Loucy (cell line): ENCODE data around the gene CYP46A1.

Experiments
- EZH2phosphoT487 ChIP-seq: fragments of 200-600 bp; IDR thresholded peaks from 2 replicates; pipeline ENCODE4 v1.6.1; 2018; ENCODE audit warnings: antibody characterized with exemption, mild to moderate bottlenecking, moderate library complexity, borderline replicate concordance
- TF ChIP-seq, protein P1 (sequence below): fragments of 200-600 bp; sonication (generic); conservative IDR thresholded peaks from 2 replicates; pipeline ENCODE4 v1.5.1; 2014; ENCODE audit warnings: mild to moderate bottlenecking, antibody characterized with exemption, low read length

DNA sequence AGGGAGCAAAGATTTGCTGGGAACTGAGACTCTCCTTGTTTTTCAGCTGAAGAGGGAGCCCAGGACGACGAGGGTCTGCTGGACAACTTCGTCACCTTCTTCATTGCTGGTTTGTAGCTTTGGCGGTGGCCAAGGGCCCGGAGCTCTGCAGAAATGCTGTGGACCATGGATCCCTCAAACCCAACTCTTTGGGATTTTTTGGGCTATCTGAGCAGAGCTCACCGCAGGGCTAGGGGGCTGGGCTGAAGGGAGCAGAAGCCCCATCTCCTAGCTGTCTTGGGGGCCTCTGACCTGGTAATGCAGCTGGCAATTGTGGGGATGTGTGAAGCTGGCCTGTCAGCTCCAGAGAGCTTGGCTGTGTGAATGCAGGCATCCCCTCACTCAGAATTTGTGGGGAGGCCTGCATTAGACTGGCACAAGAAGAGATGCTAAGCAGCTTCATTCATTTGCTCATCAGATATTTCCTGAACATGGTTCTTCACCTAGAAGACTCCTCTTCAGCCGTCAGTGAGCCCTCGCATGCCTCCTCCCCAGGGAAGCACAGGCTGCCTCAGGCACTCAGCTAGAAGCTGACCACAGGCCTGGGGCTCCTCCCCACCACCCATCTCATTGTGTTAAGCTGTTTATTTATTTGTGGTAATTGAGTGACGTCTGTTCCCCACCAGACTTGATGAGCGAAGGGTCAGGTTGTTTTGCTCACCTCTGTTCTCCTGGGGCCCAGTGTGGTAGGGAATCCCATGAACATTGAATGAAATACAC is 32.2 kb downstream of the CYP46A1 start:
- TF ChIP-seq, protein P1, sequence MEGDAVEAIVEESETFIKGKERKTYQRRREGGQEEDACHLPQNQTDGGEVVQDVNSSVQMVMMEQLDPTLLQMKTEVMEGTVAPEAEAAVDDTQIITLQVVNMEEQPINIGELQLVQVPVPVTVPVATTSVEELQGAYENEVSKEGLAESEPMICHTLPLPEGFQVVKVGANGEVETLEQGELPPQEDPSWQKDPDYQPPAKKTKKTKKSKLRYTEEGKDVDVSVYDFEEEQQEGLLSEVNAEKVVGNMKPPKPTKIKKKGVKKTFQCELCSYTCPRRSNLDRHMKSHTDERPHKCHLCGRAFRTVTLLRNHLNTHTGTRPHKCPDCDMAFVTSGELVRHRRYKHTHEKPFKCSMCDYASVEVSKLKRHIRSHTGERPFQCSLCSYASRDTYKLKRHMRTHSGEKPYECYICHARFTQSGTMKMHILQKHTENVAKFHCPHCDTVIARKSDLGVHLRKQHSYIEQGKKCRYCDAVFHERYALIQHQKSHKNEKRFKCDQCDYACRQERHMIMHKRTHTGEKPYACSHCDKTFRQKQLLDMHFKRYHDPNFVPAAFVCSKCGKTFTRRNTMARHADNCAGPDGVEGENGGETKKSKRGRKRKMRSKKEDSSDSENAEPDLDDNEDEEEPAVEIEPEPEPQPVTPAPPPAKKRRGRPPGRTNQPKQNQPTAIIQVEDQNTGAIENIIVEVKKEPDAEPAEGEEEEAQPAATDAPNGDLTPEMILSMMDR, result no peak
- no peak for TF ChIP-seq EZH2phosphoT487
